Activated B cell treated with CpG ODN at 0.5 μM for 24 hours (primary cell): ENCODE results near the gene DAPP1. TPM values are rescaled to one million over a fixed set of nuclear protein-coding genes. Genes with fewer than 3 reads are reported as not detected.

Experiments used
- ATAC-seq: fragments of 200-7000 bp; cut with Tn5 transposase; one replicate; pipeline ENCODE4 v1.10.0; 2021; ENCODE audit warnings: low read depth, mild to moderate bottlenecking, moderate library complexity
- CTCF ChIA-PET: fragments of 350-600 bp; sonication (Branson Sonifier 250); formaldehyde crosslinking; loops from one replicate; lab custom pipeline; 2021; ENCODE audit warnings: antibody characterized with exemption; lab: Charles Lee
- POLR2A ChIA-PET: fragments of 350-600 bp; sonication (Branson Sonifier 250); formaldehyde crosslinking; loops from one replicate; lab custom pipeline; 2021; ENCODE audit warnings: antibody characterized with exemption; lab: Charles Lee
- DNase-seq: peaks from one replicate; pipeline ENCODE4 v3.0.0; 2022
- H3K27ac Mint-ChIP-seq: one replicate; pipeline ENCODE4 v1.8.0; 2020; ENCODE audit warnings: mixed read lengths
- H3K27me3 Mint-ChIP-seq: one replicate; pipeline ENCODE4 v1.8.0; 2021; ENCODE audit warnings: mixed read lengths
- H3K36me3 Mint-ChIP-seq: one replicate; pipeline ENCODE4 v1.8.0; 2021; ENCODE audit warnings: low read depth, mixed read lengths
- H3K4me1 Mint-ChIP-seq: one replicate; pipeline ENCODE4 v1.8.0; 2021; ENCODE audit warnings: mixed read lengths
- H3K4me3 Mint-ChIP-seq: one replicate; pipeline ENCODE4 v1.8.0; 2020; ENCODE audit warnings: mild to moderate bottlenecking, mixed read lengths
- H3K9me3 Mint-ChIP-seq: one replicate; pipeline ENCODE4 v1.8.0; 2020; ENCODE audit warnings: mixed read lengths
- CTCF ChIP-seq: fragments of 200-600 bp; IDR thresholded peaks from one replicate; pipeline ENCODE4 v1.8.0; 2022; ENCODE audit warnings: antibody characterized with exemption, mild to moderate bottlenecking
- intact Hi-C: fragments of 100-400 bp; cut with micrococcal nuclease; formaldehyde crosslinking; loops from one replicate; pipeline ENCODE4 v1.15.1; 2024
- total RNA-seq: library from RNA; stranded (reverse); gene quantifications from 2 replicates; pipeline ENCODE4 v1.2.3, GENCODE V29; 2022

Gene DAPP1
- total RNA-seq, 1 donor from 2014 or later: 144 TPM

DNA sequence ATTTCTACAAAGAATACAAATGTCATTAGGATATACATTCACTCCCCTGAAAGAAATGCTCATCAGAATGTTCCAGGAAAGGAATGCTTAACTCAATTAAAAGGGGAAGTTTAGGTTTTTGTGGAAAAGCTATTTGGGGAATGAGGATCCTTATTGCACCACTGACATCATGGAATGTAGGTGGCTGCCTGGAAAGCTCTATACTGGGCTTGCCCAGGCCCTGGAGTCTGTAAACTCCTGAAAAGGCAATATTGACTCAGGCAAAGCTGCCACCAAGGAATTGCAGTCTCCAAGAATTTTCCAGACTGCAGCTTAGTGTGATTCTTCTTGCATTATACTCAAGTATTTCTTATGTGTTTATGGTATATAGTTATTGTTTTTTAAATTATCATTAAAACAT, 15.7 kb downstream of the DAPP1 start:
- H3K36me3 Mint-ChIP-seq: peaks cover 75% of the 10 kb centered on the region
- no peak overlapping the region for H3K4me3 Mint-ChIP-seq
- no peaks in the 10 kb centered on the region for H3K9me3 Mint-ChIP-seq
- DNase-seq (no peak), ATAC-seq (no peak)
- no peak for TF ChIP-seq CTCF
- intact Hi-C loops: no loop called here
- ChIA-PET CTCF (no interaction called here), POLR2A (no interaction called here)
- H3K4me1 Mint-ChIP-seq: peaks cover 57% of the 10 kb centered on the region
- no peak overlapping the region for H3K27ac Mint-ChIP-seq
- H3K27me3 Mint-ChIP-seq: no peaks in the 10 kb centered on the region

DNA sequence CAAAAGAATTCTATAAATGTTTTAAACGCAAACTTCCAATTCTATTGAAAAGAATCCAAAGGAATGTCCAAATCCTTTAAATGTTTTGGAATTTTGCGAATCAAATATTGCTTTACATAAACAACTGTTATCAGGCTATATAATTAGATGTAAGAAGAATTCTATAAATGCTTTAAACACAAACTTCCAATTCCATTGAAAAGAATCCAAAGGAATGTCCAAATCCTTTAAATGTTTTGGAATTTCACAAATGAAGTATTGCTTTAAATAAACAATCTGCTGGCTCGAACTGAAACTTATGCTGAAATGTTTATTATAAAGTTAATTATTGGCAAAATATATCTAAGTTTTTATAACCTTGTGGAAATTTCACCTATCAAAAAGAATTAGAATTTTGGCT, 16.1 kb downstream of the DAPP1 start:
- H3K27me3 Mint-ChIP-seq: no peaks in the 10 kb centered on the region
- H3K4me1 Mint-ChIP-seq: peaks cover 52% of the 10 kb centered on the region
- H3K9me3 Mint-ChIP-seq: no peaks in the 10 kb centered on the region
- intact Hi-C loops: no loop called here
- no peak for DNase-seq
- CTCF ChIA-PET: no interaction called here
- POLR2A ChIA-PET: no interaction called here
- H3K4me3 Mint-ChIP-seq: no peak overlapping the region
- no peak for ATAC-seq
- no peak overlapping the region for H3K27ac Mint-ChIP-seq
- peaks cover 74% of the 10 kb centered on the region for H3K36me3 Mint-ChIP-seq
- no peak for TF ChIP-seq CTCF

DNA sequence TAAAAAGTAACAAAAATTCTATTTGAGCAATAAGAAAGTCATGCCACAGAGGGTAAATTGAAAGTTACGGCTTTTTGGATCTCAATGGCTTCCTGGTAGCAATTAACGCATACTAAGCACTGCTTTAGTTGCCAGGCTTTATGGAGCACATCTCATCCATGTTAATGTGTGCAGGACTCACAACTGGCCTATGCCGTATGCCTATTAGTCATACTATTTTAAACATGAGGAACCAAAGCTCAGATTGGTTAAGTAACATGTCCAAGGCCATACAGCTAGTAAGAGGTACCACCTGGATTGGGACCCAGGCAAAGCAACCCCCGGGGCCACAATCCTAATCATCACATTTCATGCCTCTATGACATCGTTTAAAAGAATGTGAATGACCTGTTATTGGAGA, 17.1 kb downstream of the DAPP1 start:
- DNase-seq (no peak), ATAC-seq (no peak)
- Mint-ChIP-seq H3K27ac (no peak overlapping the region), H3K36me3 (peaks cover 75% of the 10 kb centered on the region), H3K4me1 (peaks cover 44% of the 10 kb centered on the region), H3K27me3 (no peaks in the 10 kb centered on the region), H3K9me3 (no peaks in the 10 kb centered on the region), H3K4me3 (no peak overlapping the region)
- ChIA-PET CTCF (no interaction called here), POLR2A (no interaction called here)
- no peak for TF ChIP-seq CTCF
- intact Hi-C loops: no loop called here

GRCh38 chr4:99834569-99834968, 17.9 kb downstream of the DAPP1 start:
- Mint-ChIP-seq H3K9me3 (no peaks in the 10 kb centered on the region), H3K4me1 (peaks cover 42% of the 10 kb centered on the region), H3K36me3 (peaks cover 78% of the 10 kb centered on the region), H3K27me3 (no peaks in the 10 kb centered on the region), H3K27ac (no peak overlapping the region), H3K4me3 (no peak overlapping the region)
- TF ChIP-seq CTCF: no peak
- ChIA-PET POLR2A (interaction anchor here (0.8 kb wide), 1 partner anchor 18 kb away, joined by 3 read pairs; the partner anchor contains the start of gene DAPP1), CTCF (no interaction called here)
- intact Hi-C loops: no loop called here
- ATAC-seq (no peak), DNase-seq (no peak)

GRCh38 chr4:99835942-99836341, 19.3 kb downstream of the DAPP1 start:
- ChIA-PET CTCF (no interaction called here), POLR2A (interaction anchor here (0.9 kb wide), 1 partner anchor 19 kb away, joined by 3 read pairs; the partner anchor contains the start of gene DAPP1)
- no peak for DNase-seq
- Mint-ChIP-seq H3K36me3 (peaks cover 78% of the 10 kb centered on the region), H3K4me3 (no peak overlapping the region), H3K4me1 (peaks cover 36% of the 10 kb centered on the region), H3K27me3 (no peaks in the 10 kb centered on the region), H3K27ac (no peak overlapping the region), H3K9me3 (no peaks in the 10 kb centered on the region)
- intact Hi-C loops: no loop called here
- TF ChIP-seq CTCF: no peak
- ATAC-seq: no peak
